Dedifferentiated amniotic fluid mesenchymal stem cell (primary cell): ENCODE measurements around the gene AK9.

Source experiments
- DNase-seq: peaks from one replicate; pipeline ENCODE4 v3.0.0-alpha.2; 2016; ENCODE audit errors: extremely low spot score

AK9 gene

DNA sequence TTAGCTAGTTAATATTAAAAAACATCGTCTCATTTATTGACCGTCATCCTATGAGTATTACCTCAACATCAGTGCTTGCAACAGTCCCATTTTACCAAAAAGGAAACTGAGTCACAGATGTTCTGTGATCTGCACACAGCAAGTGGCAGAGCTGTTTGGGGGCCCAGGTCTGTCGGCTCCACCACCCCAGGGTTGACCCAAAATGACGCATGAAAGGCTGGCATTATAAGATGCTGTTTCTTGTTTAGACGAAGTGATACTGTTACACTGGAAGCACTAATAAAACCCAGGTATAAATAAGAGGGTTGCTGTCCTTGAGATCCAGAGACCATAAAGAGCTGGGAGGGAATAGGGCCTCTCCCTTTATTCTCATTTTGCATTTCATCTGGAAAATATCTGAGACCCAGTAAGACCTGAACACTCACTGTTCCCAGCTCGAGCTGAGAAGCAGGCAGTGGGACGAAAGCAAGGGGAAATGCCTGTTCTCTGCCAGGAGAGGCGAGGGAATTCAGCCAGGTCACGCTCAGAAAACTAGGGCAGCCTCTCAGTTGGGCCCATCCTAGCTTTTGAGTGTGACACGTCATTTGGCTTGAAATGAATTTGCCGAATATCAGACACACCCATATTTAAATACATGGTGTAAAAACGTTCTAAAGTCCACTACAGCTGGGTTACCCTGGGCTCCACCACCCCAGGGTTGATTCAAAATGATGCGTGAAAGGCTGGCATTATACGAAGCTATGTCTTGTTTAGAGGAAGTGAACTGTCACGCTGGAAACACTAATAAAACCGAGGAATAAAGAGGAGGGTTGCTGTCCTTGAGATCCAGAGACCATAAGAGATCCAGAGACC, 234.1 kb downstream of the AK9 start:
- DNase-seq: no peak

DNA sequence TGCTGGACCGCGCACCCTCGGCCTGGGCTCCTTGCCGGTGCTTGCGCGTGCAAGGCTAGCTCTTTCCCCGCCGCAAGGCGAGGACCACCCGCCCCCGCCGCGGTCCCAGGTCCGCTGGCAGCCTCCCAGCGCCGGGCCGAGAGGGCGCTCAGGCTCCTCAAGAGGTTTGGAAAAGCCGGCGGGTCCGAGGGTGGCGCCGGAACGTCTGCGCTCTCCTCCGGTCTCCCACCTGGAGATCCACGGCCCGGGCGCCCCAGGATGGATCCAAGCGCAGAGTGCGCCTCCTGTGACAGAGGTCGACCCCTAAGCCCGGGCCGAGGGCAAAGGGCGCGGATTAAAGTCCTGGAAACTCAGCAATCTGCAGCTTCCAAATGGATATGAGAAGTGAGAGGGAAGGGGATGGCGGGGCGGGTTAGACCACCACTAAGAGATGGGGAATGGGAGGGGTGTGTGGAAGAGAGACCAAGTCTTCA, 234.9 kb downstream of the AK9 start:
- DNase-seq: no peak

DNA sequence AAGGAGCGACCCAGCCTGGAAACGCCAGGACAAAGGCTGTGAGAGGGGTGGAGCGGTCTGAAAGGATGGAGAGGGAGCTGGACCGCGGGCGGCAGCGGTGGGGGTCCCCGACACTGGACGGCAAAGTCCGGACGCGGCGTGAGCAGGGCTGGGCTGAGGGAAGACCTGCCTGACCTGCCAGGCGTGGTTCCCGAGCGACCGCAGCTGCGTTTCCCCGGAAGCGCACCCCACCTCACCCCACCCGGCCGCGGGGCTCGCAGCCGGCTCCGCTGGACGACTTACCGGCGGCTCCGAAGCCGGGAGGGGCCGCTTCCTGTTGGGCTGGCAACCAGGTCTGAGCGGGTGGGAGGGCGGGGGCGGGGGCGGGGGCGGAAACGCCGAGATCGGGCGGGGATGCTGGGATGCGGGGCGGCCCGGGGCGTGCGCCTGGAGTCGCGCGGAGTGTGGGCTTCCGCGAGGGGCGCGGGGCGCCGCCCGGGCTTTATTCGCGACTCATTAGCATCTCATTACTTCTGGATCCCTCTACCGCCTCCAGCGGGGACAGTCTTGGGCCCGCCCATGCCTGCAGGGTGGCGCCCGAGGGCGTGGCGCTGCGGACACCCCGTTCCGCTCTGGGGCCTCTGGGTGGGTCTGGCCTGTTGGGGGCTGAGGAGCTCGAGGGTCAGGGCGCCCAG, 235.4 kb downstream of the AK9 start, which contains the start of gene MICAL1:
MICAL1 (minus strand) TSS at position 336 of the 674 bp plus-strand sequence. CDS start 1,576 bp downstream, outside the sequence.
- no peak for DNase-seq

DNA sequence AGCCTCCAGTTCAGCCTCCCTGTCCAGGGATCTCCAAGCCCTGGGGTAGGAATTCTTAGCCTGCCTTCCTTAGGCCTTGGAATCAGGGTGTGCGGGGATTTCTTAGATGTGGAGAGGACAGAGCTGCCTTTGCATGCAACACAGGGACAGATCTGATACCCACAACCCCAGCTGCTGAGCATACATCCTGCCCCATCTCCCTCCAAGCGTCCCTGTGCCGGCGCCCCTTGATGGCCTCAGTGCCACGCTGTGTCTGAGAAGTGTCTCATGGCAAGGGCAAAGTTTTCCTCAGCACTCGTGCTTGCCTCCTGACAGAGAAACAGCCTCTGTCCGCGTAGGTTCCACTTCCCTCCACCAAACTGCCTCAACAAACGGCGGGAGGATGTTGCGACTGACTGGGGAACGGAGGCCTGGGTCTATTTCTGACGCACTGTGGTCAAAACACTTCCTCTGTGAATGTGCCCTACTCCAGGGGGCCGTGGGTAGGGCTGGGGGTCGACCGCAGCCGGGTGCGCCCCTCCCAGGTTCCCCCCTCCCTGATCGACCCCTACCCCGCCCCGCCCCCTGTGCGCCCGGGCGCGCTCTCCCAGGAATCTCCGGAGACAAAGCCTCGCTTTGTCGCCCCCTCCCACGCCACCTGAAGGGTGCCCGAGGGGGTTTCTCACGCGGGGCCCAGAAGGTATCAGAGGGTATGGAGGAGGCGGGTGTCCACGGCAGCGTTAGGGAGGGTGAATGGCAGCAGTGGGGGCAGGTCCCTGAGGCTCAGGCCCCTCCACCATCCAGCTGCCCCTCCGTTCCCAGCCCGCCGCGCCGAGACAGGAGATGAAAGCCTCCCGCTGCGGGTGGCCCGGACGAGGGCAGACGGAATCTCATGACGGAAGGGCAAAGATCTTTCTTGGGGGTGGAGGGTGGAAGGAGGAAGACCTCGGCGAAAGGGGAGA, 236.2 kb downstream of the AK9 start:
- no peak for DNase-seq

DNA sequence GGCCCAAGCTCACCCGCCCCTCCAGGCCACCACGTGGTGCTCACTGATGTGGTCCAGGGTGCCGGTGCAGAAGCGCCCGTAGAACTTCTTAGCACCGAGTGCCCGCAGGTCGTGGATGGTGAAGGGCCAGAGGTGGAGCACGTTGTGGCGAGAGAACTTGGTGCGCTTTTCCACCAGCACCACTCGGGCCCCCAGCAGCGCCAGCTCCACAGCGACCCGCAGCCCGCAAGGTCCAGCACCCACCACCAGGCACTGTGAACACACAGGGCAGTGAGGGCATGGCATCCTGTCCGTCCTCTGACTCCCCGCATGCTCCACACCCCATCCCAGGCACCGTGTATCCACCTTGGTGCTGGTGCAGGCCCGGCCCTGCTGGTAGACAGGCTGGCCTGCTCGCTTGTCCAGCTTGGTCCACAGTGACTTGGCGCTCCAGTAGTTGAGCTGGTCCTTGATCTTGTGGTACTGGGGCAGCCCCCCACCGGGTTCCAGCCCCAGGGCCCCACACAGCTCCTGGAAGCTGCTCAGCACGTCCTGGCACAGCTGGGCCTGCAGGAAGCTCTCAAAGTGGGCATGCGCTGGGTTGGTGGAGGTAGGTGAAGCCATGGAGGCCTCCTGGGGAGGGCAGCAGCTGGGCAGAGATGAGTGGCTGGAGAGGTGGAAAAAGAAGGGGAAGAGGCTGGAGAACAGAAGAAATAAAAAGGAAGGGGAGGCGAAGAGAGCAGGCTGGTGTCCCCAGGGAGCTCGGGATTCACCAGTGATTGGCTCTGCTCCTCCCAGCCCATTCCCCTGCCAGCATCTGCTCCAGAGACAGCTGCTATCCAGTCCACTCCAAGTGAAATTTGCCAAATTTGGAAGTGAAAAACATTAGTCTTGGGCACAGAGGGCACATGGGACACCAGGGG, 237.2 kb downstream of the AK9 start:
- DNase-seq: no peak

DNA sequence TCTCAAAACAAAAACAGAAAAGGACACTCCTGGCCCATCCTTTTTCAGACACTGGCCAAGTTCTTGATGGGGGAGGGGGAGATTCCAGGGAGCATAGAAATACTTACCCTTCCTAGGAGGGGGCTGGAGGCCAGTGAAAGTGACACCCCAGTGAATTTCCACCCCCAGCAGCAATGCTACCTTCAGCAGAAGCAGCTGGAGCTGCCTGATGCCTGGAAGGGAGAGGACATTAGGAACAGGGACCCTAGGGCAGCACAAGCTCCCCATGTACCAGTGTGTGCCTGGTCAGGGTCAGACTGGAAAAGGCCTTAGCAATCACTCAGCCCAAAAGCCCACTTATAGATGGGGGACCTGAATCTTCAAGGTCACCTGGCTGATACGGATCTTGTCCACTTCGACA, 237.8 kb downstream of the AK9 start:
- DNase-seq: no peak

DNA sequence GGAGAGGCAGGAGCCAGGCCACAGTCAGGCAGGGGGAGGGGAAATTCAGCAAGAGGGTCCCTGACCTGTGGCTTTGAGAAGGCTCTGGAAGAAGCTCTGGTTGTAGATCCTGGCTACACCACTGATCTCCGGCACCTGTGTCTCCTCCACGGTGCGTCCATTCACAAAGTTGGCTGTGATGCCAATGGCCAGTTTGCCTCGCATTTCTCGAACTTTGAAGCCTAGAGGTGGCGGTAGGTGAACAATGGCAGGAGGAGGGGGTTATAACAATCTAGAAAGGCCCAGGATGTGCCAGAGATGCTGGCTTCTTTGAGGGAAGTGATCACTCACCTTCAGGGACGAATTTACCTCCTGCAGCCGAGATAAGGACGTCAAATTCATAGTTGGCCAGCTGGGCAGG, 238.8 kb downstream of the AK9 start:
- no peak for DNase-seq

DNA sequence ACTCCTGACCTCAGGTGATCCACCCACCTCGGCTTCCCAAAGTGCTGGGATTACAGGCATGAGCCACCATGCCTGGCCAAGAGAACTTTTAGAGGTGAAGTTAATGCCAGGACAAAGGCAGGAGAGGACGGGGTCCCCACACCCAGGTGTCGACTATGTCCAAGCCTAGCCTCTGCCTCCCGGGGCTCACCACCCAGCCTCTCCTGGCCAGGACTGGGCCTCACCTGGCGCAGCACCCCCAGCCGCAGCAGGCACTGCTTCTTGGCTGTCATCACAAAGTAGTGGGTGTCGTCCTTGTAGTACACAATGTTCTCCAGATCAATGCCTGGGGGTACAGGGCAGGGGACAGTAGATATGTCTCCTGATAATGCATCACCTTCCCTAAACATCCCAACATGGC, 239.6 kb downstream of the AK9 start:
- no peak for DNase-seq

DNA sequence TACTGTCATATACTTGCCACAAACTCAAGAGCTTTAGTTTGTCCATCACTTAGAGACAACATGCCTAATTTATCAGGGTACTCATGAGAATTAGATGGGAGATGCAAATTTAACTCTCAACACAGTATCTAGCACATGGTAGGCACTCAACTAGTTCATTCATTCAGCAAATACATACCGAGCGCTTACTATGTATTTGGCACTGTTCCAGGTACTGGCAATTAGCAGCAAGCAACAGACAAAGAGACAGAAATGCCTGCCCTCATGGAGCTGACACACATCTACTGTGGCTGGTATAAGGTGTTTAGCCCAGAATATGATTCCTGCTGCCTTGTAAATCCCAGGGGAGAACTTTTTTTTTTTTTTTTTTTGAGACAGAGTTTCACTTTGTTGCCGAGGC, 240.2 kb downstream of the AK9 start:
- no peak for DNase-seq

DNA sequence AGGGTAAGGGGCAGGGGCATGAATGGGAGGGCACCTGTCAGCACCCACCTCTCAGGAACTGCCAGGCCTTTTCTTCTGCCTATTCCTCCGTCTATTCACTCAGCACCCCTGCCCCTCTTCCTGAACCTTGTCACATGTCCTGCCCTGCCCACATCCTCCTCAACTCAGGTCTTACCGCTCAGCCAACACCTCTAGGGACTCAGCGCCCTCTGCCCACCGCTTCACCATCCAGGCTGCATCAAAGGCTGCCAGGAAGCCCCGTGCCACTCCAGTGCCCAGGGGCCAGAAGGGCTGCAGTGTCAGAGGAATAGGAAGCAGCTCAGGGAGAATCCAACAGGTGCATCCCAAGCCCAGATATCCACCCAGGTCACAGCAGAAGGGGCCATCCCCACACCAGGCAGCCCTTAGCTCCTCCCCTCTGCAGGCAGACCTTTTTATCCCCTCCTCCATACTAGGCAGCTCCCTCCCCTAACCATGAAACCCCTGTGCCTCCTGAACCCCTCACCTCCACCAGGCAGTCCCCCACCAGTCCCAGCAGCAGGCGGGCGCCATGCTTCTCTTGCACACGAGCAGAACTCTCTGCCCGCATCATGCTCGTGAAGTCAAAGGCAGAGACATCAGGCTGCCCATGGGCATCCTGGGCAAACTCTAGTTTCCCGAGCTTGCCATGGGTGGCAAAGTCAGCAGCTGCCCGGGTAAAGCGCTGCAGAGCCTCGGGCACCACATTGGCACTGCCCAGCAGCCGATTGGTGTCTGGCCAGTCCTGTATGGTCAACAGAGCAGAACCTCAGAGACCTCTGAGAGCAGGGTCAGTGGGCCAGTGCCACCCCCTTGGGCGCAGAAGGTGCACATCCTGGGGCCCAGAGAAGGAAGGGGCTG, 241.0 kb downstream of the AK9 start:
- no peak for DNase-seq

DNA sequence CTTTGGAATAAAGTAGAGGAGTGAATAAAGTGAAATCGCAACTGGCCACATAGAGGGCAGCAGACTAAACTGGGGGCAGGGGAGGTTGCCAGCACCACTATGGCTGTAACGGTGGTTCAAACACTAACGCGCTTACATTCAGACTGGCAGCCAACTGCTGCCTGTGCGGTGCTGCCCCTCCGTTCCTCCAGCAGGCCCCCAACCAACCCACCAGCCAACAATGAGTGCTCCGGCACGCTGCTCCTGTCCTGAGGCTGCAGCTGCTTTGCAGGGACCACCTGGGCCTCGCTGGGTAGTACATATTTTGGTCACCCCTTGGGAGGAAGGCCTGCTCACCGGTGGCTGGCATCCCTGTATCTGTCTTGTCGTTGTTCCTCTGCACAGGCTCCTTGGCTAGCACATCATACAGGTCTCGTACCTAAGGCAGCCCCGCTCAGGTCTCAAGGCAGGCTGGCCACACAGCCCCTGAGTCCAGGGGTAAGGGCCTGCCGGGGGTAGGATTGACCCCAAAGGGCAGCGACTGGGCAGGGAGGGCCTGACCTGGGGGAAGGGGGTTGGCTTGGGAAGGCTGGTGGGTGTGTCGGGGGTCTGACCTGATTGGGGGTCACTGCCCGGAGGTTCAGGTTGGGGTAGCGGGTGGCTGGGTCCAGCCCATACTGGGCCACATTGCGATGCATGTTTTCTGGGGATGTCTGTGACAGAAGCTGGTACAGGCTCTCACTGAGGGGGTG, 241.8 kb downstream of the AK9 start:
- no peak for DNase-seq

DNA sequence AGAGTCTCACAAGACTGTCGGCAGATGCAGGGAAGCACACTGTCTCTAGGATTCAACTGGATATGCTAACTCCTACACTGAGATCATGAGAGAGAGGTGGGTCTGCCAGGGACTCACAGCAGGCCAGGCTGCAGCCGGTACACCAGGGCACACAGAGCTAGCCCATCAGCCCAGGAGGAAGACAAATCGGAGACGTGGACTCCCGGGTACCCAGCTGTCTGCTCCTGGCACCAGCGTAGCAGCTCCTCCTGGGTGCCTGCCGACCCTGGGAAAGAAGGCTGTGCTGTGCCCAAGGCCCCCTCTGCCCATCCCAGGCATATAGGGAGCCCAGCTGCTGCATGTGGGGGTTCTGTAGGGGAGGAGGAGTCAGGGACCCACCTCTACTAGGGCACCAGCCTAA, 242.4 kb downstream of the AK9 start:
- no peak for DNase-seq

DNA sequence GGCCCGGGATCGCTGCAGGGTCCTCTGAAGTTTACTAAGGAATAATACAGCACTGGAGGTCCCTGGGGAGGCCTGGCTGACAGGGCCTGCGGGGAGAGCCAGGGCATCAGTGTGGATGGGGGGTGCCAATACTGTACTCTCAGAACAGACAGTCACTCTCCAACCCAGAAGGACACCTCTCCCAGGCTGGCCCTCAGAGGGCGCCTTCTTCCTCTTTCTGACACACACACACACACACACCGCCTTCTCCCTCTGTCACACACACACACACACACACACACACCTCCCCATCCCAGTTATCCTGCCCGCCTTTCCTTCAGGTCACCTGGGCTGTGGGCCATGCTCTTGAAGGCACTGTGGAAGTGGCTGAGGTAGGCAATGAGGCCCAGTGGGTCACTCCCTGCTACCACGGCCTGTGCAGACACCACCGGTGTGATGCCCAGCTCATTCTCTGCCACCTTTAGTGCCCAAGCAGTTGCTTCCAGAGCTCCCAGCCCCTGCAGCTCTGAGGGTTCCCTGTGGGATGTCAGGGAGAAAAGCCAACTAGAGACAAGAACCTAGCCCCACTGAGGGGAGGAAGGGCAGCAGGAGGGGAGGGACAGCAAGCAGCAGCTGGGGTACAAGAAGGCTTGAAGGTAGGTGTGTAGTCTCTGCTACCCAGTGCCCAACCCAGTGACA, 243.0 kb downstream of the AK9 start:
- DNase-seq: no peak

DNA sequence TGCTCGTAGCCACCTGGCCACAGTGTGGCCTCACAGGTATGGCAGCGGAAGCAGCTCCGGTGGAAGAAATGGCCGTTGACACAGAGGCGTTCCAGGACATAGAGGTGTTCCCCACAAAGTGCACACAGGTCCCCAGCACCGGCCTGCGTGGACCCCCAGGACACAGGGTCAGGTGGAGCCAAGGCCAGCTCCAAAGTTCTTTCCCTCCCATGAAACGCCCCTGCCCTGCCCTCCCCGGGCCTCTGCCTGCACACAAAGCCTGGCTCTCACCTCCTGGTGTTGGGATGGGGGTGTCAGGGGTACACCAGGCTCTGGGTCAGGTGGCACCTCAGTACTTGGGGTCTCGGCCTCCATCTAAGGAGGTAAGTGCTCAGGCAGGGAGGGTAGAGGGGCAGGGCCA, 243.9 kb downstream of the AK9 start:
- no peak for DNase-seq

DNA sequence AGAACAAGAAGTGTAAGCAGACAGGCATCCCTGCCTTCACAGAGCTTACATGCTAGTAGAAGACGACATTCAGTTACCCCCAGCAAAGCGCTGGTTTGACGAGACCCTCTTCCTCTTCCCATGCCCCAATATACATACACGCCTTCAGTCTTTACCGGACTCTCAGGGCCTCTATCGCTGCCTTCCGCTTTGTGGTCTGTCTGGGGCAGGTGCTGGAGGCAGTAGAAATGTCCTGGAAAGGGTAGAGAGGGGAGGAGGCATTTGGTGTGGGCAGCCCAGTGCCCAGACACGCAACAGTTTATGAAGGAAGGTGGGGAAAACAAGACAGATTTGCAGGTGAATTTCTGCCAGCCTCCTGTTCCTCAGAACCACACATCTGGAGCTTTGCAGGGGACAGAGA, 244.5 kb downstream of the AK9 start:
- no peak for DNase-seq

DNA sequence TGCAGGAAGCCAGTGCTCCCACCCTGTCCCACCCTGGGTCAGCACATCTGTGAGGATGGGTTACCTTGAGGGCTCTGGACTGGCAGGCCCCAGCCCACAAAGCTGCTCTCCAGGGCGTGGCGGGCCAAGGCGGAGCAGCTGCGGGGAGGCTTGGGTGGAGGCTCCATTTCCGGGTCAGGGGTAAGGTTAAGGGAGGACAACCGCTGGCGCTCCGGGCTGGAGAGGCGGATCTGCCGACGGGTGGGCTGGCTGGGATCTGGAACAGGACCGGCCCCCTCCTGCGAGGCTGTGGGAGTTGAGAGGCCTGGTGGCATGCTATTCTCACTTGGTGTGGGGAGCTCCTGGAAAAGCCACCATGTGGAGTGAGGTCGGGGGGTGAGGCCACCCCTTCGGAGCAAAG, 244.9 kb downstream of the AK9 start:
- DNase-seq: no peak

DNA sequence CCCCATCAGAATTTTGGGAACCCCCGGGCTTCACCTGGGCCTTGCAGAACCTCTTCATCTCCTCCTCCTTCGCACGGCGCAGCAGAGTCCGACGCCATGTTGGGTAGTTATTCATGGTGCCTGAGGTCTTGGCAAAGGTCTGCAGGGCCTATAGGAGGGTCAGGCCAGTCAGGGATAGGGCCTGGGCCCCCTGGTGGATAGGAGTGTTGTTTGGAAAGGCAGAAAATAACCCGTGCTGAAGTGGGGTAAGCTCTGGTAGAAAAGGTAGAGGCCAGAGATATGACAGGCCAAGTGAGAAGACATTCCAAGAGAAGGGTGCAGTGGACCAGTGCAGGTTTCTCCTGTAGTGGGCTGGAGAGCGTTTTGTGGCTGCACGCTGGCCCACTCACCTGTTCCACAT, 245.6 kb downstream of the AK9 start:
- DNase-seq: no peak

DNA sequence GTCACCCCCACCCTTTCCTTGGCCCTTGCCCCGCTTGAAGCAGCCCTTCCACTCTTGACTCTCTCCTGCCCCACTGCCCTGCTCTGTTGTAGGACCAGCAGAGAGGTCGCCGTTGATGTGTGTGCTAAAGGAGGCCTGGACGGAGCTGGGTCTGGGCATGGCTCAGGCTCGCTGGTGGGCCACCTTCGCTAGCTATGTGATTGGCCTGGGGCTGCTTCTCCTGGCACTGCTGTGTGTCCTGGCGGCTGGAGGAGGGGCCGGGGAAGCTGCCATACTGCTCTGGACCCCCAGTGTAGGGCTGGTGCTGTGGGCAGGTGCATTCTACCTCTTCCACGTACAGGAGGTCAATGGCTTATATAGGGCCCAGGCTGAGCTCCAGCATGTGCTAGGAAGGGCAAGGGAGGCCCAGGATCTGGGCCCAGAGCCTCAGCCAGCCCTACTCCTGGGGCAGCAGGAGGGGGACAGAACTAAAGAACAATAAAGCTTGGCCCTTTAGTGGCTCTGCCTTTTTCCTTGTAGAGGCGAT, 247.5 kb downstream of the AK9 start:
- DNase-seq: no peak
